Measurements from ENCODE around the gene CMTM2.
"Not testable (repeated sequence)": the region's sequence is repeated elsewhere in the genome, so short reads cannot be mapped to it uniquely, and the experiment has no call there.

CMTM2 gene

DNA sequence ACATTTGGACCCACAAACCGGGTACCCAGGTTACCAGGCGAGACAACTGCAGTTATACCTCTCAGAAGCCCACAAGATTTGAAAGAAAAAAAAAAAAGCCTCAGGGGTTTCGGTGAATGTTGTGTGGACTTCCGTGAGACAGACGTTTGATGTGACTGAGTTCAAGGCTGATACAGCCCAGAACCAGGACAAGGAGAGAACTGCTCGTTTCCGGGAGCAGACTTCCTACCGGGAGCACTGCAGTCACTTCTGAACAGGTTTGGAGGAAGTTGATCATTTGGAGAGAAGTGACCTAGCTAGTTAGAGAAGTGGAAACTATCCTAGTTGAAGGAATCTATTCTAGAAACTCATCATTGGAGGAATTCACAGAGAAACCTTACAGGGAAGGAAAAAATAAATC is 26.0 kb upstream of the CMTM2 start:
- no peak for DNase-seq (ENCODE audit: low spot score)

DNA sequence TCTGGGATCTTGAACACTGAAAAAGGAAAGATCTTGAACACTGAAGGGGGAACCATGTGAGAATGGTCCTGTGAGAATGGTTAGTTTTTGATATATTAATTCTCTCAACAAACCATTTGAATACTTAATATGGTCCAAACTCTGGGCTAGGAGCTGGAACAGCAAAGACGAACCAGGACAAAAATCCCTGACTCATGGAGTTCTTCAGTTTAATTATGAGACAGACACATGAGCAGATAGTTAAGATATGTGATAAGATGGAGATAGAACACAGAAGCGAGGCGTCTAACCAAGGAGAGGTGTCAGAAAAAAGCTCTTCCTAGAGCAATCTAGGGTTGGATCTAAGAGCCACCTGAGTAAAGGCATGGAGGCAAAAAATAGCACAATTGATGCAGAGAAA is 25.2 kb upstream of the CMTM2 start:
- DNase-seq (ENCODE audit: low spot score): no peak

DNA sequence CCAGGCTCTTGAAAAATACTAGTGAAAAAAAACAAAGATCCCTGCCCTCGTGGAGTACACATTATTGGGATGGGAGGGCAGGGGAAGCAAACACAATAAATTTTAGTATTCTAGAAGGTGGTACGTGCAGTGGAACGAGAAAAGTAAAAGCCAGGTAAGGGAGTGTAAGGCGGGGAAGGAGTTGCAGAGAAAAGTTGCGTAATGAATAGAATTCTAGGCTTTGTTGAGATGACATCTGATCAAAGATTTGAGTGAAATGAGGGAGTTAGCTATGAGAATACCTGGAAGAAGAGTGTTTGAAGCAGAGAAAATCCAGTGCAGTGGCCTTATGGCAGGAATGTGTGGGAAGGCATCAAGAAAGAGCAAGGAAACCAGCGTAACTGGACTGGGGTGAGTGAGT is 24.8 kb upstream of the CMTM2 start:
- no peak for DNase-seq (ENCODE audit: low spot score)

DNA sequence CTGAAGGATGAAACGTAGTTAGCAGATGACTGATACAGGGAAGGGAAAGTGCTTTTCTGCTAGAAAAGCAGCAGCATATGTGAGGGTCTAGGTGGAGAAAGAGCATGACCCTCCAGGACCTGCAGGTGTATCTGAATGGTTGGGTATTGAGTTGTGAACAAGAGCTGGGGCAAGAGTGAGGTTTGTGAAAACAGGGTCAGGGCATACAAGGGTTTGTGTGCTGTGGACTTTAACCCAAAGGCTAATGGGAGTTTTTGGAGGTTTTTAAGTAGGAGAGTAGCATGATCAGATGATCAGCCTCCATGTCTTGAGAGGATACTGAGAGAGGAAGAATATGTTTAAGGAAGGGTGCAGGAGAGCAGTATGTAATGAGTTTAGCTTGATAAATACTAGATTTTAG is 19.2 kb upstream of the CMTM2 start:
- no peak for DNase-seq (ENCODE audit: low spot score)

DNA sequence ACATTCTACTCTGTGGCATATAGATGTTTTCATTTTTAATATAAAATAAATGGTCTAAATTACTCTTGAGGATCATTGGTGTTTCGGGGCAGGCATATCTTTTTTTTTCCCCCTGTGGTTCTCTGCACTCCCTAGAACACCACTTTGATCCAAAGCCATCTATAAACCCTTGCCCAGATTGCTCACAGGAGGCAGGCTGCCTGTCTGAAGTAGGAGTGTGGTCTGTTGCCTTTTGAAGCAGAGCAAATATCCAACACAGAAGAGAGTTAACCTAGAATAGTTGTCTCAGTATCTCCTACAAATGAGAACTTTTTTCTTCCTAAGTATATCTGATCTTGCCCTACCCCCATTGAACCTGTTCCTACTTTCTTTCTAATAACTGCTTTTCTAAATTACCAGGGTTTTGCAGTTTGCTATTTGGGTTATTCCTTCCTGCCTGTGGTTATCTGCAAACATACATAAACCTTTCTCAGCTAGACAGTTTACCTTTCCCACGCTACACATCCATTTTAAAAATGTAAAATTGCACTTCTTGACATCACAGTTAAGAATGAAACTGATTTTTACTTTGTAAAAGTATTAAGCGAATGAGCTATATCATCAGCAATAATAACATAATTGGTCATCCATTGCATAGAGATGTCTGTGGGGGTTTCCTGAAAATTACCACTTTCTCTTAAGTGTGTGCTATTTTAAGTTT is 17.7 kb upstream of the CMTM2 start:
- DNase-seq (ENCODE audit: low spot score): no peak

DNA sequence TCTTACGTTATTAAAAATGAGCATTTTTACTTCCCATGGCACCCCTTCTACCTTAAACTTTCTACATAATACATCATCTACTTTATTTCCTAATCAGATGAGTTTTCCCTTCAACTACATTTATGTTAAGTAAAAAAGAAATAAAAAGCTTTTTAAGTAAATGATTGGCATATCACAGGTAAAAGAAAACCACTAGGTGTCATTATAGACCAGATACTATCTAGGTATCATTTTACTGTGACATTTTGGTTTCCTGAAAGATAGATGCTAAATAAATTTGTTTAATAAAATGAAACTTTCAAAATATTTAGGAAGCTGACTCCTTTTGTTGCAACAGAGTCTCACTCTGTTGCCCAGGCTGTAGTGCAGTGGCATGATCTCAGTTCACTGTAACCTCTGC is 16.9 kb upstream of the CMTM2 start:
- DNase-seq (ENCODE audit: low spot score): no peak

DNA sequence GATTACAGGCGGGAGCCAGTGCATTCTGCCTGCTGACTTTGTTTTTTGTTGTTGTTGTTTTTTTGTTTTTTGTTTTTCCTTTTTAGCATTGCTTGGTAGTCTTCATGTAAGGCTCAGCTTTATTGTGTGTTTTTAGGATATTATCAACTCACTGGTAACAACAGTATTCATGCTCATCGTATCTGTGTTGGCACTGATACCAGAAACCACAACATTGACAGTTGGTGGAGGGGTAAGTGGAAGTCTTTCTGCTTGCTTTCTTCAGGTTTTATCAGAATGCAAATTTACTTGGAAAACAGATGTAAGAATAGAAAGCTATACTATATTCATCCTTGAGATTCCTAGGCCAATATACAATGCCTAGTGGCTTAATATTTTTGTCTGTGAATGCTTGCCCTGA is 16.3 kb upstream of the CMTM2 start:
- DNase-seq (ENCODE audit: low spot score): no peak

DNA sequence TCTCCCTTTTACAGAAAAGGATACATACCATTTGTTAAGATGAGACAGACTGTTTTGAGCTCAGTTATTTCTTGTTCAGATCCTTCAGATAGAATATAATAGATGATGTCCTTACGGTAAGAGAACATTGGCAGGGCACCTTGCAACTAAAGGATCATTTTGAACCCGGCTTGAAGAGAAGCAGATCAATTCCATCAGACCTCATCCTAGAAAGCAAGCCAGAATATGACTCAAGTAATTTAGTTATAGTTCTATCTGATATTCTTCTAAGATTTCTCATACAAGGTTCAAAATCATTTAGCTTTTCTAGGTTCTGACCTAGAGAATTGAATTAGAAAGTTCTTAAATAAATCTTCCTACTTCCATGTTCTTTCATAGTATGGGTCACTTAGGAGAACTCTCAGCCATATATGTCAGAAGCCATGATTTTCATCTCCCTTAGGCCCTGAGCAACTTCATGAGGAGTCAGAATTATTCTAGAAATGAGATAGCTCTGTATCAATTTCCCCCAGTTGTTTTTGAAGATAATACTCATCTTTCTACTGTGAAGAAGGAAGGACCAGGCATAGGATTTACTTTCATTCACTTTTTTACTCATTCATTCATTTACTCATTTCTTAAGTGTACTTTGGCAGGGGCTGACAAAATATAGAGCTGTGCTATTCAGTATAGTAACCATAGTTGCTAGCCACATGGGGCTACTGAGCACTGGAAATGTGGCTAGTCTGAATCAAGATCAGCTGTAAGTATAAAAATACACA is 15.5 kb upstream of the CMTM2 start:
- no peak for DNase-seq (ENCODE audit: low spot score)

DNA sequence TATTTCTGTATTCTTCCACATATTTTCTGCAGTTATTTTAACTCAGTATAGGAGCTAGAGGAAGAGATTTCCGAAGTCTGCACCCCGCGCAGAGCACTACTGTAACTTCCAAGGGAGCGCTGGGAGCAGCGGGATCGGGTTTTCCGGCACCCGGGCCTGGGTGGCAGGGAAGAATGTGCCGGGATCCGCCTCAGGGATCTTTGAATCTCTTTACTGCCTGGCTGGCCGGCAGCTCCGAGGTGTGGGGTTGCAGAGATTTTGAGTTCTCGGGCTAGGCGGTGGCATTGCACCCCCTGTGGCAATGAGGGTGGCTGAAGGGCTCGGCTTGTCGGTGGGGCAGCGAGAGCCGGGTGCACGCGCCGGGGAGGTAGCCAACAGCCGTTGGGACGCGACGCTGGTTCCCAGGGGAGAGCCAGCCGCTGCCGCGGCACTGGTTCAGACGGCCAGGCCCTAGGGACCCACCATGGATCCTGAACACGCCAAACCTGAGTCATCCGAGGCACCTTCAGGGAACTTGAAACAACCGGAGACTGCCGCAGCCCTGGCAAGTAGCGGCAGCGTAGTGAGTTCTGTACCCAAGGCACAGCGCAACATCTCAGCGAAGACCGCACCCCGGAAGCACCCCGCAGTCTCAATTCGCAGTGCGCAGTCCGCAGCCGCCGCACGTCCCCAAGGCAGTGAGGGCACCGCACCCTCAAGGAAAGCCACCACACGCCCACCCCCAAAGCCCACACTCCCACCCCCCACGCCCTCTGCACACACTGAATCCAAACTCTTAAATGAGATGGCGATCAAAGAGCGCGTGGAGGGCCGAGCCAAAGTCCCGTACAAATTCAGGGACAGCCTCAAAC is 13.0 kb upstream of the CMTM2 start, which contains the start of gene CMTM1:
Gene CMTM1 (plus strand): TSS at position 389 of the 851 bp plus-strand sequence. CDS start 75 bp downstream, at position 464.
- DNase-seq (ENCODE audit: low spot score): no peak

DNA sequence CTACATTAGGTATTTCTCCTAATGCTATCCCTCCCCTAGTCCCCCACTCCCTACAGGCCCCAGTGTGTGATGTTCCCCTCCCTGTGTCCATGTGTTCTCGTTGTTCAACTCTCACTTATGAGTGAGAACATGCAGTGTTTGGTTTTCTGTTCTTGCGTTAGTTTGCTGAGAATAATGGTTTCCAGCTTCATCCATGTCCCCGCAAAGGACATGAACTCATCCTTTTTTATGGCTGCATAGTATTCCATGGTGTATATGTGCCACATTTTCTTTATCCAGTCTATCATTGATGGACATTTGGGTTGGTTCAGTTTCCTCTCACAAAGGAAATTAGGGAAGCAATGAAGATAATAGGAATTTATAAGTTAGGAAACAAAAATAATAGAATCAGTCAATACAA is 12.0 kb upstream of the CMTM2 start:
- DNase-seq (ENCODE audit: low spot score): not testable (repeated sequence)

DNA sequence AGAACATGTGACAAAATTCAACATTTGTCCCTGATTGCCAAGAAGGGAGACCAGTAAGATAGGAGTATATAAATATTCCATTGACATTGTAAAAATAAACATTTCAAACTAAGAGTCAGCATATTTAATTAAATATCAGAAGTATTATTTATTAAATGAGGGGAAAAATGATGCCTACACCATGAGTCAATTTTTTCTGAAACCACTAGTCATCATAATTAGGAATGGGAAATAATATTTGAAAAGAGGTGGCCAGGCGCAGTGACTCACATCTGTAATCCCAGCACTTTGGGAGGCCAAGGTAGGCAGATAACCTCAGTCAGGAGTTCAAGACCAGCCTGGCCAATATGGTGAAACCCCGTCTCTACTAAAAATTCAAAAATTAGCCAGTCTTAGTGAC is 10.9 kb upstream of the CMTM2 start:
- no peak for DNase-seq (ENCODE audit: low spot score)

DNA sequence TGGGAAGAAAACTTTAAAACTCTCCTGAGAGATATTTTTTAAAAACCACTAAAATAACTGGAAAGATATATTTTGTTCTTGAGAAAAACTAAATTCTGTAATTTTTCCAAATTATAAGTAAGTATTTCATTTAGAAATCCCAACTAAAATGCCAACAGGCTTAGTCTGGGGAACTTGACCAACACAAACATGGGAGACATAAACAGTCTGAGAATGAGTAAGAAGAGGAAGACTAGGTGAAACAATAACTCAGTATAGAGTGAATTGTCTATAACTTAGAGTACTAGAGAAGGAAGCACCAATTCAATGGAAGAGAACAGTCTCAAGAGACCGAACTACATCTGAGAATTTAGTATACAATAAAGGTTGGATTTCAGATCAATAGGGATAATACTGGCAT is 10.1 kb upstream of the CMTM2 start:
- no peak for DNase-seq (ENCODE audit: low spot score)

DNA sequence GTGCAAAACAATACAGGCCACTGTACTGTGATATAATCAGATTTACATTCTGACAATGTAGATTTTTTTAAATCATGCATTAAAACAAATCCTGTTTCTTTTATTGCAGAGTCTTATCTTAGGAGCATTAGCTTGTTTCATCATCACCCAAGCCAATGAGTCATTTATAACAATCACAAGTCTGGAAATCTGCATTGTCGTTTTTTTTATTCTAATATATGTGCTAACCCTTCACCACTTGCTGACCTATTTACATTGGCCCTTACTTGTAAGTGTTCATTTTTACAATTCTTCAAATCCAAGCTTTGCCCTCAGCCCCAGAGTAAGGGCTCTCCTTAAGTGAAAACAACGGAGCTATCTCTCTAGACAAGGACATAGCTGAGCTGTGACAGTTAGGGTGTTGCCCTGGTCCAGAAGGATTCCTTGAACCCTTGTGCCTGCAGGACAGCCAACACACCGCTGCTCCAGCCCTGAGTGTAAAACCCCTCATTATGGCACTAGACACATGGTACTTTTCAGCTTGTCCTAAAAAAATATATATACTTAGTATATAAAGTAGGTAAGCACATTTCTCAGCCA is 9.3 kb upstream of the CMTM2 start:
- DNase-seq (ENCODE audit: low spot score): no peak

DNA sequence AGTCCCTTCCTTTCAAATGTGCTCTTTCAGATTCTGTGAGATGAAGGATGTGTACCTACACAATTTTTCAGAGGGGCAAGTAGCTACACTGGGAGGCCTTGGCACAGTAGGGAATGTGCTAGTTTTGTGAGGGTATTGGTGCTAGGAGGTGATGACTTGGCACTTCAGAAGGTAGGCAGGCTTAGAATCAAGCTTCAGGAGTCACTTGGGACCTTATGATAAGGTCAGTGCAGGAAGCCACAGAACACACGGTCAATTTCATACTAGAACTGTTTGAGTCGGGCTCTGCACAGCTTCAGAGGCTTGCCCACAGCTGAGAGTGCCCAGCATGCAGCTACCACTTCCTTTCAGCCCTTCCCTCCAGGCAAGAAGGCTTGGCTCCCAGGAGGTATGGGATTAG is 6.9 kb upstream of the CMTM2 start:
- no peak for DNase-seq (ENCODE audit: low spot score)

DNA sequence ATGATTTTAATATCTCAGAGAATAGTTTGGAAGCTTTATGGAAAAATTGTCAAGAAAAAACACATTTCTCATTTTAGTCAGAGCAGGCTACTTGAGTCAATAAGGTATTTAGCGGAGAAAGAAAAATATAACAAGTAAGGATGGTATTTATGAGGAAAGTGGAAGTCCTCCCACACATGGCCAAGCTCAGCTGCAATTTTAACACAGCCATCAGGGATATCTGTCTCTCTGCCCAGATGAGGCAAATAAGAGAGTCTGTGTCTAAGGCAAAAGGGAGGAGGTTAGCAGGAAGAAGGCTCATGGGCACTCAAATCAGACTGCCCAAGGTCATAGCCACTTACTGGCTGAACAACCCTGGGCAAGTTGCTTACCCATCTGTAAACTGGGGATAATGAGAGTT is 5.2 kb upstream of the CMTM2 start:
- no peak for DNase-seq (ENCODE audit: low spot score)

DNA sequence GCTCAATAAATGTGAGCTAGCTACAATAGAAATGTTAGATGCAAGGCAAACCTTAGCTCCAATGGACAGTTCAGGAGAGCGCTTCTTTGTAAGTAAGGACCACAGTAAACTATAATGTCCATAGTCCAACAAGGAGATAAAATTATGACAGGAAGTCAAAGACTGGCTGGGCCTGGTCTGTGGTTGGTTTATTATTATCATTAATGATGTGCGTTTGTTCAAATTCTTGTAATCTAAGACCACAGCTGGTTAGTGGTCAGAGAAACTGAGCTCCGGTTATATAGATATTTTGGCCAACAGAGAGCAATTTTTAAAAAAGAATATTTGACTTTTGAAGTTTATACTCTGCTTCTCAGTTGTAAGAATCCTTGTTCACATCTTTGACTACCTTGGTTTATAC is 4.7 kb upstream of the CMTM2 start:
- DNase-seq (ENCODE audit: low spot score): no peak

DNA sequence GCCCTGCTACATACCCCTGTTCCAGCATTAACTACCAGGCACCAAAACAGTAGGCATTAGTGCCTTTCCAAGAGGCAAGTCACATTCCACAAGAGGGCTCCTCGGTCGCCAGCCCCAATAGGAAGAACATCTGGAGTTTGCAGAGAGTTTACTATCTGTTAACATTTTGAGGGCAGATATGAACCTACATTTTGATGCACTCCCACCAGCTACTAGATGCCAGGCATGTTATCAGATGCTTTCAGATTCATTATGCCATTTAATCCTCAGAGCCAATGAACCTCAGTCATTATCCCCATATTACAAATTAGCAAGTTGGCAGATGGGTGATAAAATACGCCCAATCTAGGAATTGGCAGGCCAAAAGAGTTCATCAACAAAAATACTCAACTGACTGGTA is 4.2 kb upstream of the CMTM2 start:
- no peak for DNase-seq (ENCODE audit: low spot score)

DNA sequence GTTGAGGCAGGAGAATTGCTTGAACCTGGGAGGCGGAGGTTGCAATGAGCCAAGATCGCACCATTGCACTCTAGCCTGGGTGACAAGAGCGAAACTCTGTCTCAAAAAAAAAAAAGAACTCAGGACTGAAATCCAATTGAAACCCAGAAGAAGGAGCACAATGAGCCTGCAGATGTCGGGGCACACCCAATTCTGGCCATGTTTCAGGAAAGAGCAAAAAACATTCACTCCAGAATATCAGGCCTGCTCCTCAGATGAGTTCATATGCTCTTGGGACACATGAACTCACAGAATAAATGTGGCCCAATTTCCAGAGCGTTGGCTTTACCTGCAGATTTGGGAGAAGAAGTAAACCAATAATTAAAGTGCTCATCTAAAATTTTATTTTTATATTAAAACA is 3.0 kb upstream of the CMTM2 start:
- DNase-seq (ENCODE audit: low spot score): no peak

DNA sequence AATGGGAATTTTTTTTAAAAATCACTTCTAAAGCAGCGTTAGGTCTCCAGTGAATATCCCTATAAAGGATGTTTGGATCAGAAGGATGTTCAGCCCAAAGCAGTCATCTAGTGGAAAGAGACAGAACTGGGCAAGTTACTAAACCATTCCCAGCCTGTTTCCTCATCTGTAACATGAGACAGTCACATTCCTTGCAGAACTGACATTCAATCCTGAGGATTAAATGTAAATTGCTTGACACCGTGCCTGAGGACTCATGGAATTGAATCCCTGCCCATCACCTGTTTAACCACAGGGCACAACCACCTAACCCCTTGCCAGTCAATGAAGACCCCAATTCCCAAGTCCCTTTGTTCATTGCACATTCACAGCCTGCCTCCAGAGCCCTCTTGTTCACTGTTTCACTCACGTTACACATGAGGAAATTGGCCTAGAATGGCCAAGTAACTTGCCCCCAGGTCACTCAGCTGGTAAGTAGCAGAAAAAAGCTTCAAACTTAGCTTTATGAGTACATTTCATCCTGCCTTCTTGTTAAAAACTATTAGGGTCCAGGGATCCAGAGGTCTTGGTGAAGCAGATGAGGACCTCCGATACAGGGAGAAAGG is 1.4 kb downstream of the CMTM2 start:
- DNase-seq (ENCODE audit: low spot score): no peak

DNA sequence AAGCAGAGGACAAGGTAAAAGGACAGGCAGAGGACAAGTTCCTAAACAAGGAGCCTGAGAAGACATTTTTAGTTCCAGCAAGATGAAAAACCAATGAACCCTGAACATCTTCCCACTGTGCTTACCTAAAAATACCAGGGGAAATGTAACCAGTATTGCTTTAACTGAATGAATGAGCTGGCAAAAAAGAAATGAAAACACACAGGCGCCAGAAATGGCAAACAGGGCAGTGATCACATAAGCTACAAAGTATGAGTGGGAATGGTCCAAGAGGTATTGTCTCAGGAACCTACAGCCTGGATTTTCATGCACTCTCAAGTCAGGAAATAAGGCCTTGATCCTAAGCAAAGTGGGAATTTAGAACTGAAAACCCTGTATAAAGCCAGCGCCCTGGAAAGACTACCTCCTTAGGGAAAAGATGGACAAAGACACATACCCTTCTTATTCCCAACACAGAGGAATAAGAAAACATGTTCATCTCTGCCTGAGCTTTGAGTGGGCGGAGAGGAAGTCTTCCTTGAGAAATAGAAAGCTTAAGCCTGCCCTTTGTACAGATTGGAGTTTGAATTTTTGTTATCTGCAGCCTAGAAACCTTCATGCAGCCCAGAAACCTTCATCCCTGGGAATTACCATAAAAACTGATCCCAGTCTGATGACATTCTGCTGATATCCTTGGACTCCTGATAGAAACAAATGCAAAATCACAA is 2.1 kb downstream of the CMTM2 start:
- DNase-seq (ENCODE audit: low spot score): no peak

DNA sequence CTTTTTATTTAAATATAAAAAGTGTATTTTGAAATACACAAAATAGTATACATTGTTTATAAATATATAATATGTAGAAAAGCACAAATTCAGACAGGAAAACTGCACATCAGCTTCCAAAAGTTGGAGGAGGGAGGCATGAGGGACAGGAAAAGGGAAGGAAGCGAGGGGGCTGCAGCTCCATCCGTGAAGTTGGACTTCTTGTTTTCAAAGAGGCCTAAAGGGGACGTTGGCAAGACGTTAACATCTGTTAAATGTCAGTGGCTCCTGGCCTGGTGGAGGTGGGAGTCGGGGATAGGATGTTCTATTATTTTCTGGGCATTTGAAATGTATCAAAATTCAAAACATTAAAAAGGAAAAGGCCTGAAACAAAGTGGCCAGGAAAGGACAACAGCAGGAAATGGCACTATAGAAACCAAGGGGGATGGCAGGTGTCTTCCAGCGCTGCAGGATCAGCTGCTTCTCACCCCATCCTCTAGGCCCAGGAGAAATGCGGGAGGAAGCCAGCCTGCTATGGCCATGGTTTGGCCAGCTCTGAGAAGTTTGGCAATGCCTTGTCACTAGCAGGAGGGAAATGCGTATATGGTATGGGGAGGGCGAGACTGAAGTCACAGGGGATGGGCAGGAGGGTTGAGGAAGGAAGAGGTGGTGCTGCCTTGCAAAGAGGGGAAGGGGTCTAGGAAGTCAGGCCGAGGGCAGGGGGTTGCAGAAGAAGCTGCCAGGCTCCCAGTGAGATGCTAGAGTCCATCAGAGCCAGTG is 6.4 kb downstream of the CMTM2 start:
- DNase-seq (ENCODE audit: low spot score): no peak
